Lower leg skin (tissue), 4 donors: ENCODE measurements around the gene TMEM150B. TPM values are rescaled to one million over a fixed set of nuclear protein-coding genes. Genes with fewer than 3 reads are reported as not detected.

Experiments
- DNase-seq, 2 donors: peaks; one replicate each; pipeline ENCODE4 v3.0.0-alpha.2; 2019; ENCODE audit warnings: low spot score in 2 of 2
- H3K4me3 ChIP-seq: fragments of 200-600 bp; sonication (generic); 2 replicates; pipeline ENCODE4 v1.5.1; 2017; ENCODE audit warnings: mild to moderate bottlenecking, low read depth; ENCODE audit not compliant: poor library complexity, severe bottlenecking
- CTCF ChIP-seq, 3 donors: fragments of 450-650 bp; IDR thresholded peaks; one replicate each; pipeline ENCODE4 v1.5.1; 2016; ENCODE audit warnings: antibody characterized with exemption in 3 of 3, mild to moderate bottlenecking in 3 of 3, moderate library complexity in 2 of 3
- POLR2A ChIP-seq, 2 donors: fragments of 450-650 bp; IDR thresholded peaks; one replicate each; pipeline ENCODE4 v1.6.1; 2016 to 2017; ENCODE audit warnings: antibody characterized with exemption in 2 of 2, mild to moderate bottlenecking in 1 of 2, moderate library complexity in 1 of 2
- WGBS, 2 donors: methylation state at CpG; one replicate each; pipeline ENCODE4 v1.1.5; 2018; 5-methylcytosine and 5-hydroxymethylcytosine counted together
- intact Hi-C: fragments of 100-400 bp; cut with DNase I; formaldehyde crosslinking; loops from one replicate; pipeline ENCODE4 v1.15.0; 2023; ENCODE audit warnings: low total_unique reads
- total RNA-seq, 4 donors: library from RNA; depleted of rRNA; stranded (reverse); fragments of >200 nt; gene quantifications; one replicate each; pipeline ENCODE4 v1.1.0, GENCODE V29; 2016

Gene TMEM150B
- total RNA-seq, 4 donors from 2014 or later: 0.58 TPM; not detected in 3

GRCh38 chr19:55302318-55302703 is 22.8 kb downstream of the TMEM150B start:
- intact Hi-C loops: no loop called here
- no peak for TF ChIP-seq POLR2A (IDR thresholded peaks at IDR 0.05)
- DNase-seq: no peak
- no peak overlapping the region for H3K4me3 ChIP-seq
- WGBS, 2 donors: 78 to 81% methylated on average over 12 of the region's 12 CpGs

- intact Hi-C loops: no loop called here
- DNase-seq: peak; percentile 75 to 97
- TF ChIP-seq POLR2A (IDR thresholded peaks at IDR 0.05): no peak
- TF ChIP-seq CTCF (IDR thresholded peaks at IDR 0.05): no peak
- 16% methylated on average over 29 to 42 of the region's 42 CpGs for WGBS, 2 donors
- no peak overlapping the region for H3K4me3 ChIP-seq
Measured at GRCh38 chr19:55301459-55302317, 23.5 kb downstream of the TMEM150B start.

GRCh38 chr19:55300886-55301458 is 24.2 kb downstream of the TMEM150B start:
- TF ChIP-seq CTCF (IDR thresholded peaks at IDR 0.05): no peak
- TF ChIP-seq POLR2A (IDR thresholded peaks at IDR 0.05): no peak
- WGBS, 2 donors: 70 to 71% methylated on average over 15 of the region's 15 CpGs
- DNase-seq: no peak
- intact Hi-C loops: no loop called here
- no peak overlapping the region for H3K4me3 ChIP-seq

- WGBS, 2 donors: 87 to 91% methylated on average over 10 of the region's 10 CpGs
- intact Hi-C loops: no loop called here
Measured at GRCh38 chr19:55299991-55300390, 25.1 kb downstream of the TMEM150B start.

GRCh38 chr19:55297267-55297666 is 27.9 kb downstream of the TMEM150B start:
- intact Hi-C loops: no loop called here
- WGBS, 2 donors: 93% methylated on average over 10 of the region's 10 CpGs
- no peak for TF ChIP-seq CTCF (IDR thresholded peaks at IDR 0.05)
- TF ChIP-seq POLR2A (IDR thresholded peaks at IDR 0.05): no peak
- no peak overlapping the region for H3K4me3 ChIP-seq
- no peak for DNase-seq

More at GRCh38 chr19:55299991-55300390, 25.1 kb downstream of the TMEM150B start:
- TF ChIP-seq POLR2A (IDR thresholded peaks at IDR 0.05) (no peak), CTCF (IDR thresholded peaks at IDR 0.05) (no peak)
- no peak for DNase-seq
- H3K4me3 ChIP-seq: no peak overlapping the region

- TF ChIP-seq POLR2A (IDR thresholded peaks at IDR 0.05) (no peak), CTCF (IDR thresholded peaks at IDR 0.05) (no peak)
- intact Hi-C loops: no loop called here
- 91 to 95% methylated on average over 9 of the region's 9 CpGs for WGBS, 2 donors
Measured at GRCh38 chr19:55289117-55289796, 35.9 kb downstream of the TMEM150B start.

More at GRCh38 chr19:55289117-55289796, 35.9 kb downstream of the TMEM150B start:
- H3K4me3 ChIP-seq: no peak overlapping the region
- no peak for DNase-seq
